Activated CD8-positive, alpha-beta memory T cell treated with anti-CD3 and anti-CD28 coated beads, Interleukin-2, amount 50 U/mL, for 1 hour (primary cell): ENCODE results near the gene SFXN2.
"Not testable (repeated sequence)": the region's sequence is repeated elsewhere in the genome, so short reads cannot be mapped to it uniquely, and the experiment has no call there.

Experiments used
- DNase-seq: peaks from one replicate; pipeline ENCODE4 v3.0.0-alpha.2; 2020; ENCODE audit errors: extremely low read depth

Gene SFXN2

DNA sequence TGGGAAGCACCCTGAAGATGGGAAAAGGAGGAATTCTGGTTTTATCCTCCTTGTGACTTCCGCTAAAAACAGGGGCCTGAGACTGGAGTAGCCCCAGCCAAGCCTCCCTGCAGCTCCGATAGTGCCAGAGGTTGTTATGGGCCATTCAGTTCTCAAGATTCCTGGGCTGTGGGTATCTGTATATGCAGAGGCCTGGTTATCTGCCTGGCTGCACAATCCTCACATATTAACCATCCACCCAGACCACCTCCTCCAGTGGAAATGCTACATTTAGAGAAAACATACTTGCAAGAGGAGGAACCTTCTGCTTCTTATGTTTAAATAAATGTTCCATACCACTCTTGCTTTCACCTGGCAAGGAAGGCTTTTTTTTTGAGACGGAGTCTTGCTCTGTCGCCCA, 34.8 kb upstream of the SFXN2 start:
- no peak for DNase-seq

DNA sequence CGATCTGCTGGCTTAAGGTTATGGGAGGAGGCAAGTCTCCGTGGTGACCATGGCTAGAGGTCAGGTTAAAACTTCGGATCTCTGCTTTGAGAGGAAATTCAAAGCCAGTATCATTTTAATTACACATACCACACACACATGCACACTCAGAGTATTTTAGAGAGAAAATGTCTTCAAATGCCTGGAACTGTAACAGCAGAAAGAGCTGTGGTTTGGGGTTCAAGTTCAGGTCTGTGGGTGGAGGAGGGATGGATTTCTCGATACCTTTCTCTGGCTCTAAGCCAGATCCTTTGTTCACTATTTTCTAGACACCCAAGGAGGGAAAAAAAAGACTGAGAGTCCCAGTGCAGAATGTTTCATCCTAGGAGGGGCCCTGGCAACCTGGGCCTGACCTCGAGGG, 32.7 kb upstream of the SFXN2 start:
- no peak for DNase-seq

DNA sequence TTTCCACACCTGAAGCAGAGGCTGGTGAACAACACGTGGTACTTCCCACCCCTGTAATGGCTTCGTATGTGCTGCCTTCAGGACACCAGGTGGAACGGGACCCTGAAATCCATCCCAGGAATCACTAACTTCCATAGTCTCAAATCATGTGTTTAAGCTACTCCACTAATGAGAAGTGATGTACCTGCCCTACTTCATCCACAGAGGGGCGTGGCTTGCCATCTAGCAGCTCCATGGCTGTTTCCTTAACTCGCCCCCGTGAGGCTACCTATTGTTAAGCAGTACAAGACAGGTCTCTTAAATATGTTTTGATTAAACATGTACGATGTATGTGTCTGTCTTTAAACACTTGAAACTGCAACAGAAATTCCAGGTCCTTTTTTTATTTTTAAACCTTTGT, 32.0 kb upstream of the SFXN2 start:
- no peak for DNase-seq

DNA sequence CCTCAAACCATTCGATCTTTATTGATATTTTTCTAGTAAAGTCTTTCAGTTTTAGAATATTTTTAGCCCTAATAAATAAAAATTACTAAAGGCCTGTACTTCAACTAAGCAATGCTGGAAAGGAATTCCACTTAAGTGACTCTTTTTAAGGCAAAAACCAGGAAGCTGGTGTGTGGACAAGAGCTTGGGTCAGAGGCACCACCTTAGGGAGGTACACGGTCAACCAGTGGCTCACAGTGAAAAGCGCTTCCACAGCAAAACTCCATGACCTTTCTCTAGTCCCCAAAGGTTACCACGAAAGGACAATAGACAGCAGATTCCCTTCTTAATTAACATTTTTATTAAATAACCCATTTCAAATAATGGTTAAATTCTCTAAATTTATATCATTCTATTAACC, 31.5 kb upstream of the SFXN2 start:
- DNase-seq = no peak

DNA sequence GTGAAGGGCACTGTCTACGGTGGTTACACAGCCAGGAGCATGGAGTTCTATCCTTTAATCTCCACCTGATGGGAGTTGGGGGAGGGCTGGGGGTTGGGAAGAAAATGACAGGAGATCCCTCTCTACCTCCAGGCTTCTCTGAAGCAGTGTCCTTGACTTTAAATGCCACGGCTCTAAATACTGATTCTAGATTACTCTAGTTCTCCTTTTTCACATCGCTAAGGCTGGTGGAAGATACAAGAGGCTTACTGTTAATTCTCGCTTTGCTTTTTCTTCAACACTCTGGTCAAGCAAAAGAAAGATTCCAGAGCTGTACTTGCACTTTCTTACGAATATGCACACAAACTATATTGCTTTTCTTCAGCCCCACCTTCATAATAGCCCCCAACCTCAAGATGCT, 30.7 kb upstream of the SFXN2 start:
- no peak for DNase-seq

DNA sequence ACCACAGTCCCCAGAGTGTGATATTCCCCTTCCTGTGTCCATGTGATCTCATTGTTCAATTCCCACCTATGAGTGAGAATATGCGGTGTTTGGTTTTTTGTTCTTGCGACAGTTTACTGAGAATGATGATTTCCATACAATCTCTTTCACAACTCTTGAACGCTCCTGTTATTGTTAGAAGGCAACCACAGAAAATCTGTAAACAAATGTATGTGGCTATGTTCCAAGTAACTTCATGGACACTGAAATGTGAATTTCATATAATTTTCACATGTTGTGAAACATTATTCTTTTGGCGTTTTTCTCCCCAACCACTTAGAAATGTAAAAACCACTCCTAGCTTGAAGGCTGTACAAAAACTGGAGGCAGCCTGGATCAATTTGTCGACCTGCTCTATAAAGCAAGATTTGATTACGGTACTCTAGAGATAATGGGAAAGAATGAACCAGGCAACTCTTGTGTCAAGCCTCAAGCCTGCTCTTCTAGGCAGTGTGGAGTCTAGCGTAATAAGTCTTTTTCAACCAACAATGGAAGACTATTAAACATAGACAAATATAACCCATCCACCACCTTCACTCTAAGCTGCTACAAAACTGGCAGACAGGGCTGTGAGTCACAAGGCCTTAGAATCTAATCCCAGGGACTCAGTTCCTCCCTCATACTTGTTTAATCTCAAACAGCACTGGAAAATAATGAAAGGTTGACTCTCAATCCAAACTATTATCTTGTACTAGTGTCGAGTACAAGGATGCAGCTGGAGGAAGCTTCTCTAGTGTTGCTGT, 23.0 kb upstream of the SFXN2 start:
- DNase-seq = no peak

DNA sequence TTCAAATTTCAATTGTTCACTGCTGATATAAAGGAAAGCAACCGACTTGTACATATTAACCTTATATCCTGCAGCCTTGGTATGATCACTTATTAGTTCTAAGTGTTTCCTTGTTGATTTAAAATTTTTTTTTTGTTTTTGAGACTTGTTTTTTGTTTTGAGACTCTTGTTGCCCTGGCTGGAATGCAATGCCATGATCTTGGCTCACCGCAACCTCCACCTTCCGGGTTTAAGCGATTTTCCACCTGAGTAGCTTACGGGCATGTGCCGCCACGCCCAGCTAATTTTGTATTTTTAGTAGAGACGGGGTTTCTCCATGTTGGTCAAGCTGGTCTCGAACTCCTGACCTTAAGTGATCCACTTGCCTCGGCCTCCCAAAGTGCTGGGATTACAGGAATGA, 19.0 kb upstream of the SFXN2 start:
- not testable (repeated sequence) for DNase-seq

DNA sequence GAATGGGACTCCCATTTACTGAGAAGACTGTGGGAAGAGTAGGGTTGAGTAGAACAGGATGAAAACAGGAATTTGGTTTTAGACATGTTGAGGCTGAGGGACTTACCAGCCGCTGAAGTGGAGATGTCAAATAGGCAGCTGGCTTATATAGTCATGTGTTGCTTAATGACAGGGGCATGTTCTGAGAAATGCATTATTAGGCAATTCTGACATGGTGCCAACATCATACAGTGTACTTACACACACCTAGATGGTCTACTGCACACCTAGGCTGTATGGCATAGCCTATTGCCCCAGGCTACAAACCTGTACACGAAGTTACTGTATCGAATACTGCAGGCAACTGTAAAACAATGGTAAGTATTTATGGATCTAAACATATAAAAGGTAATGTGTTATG, 17.7 kb upstream of the SFXN2 start:
- DNase-seq = no peak

DNA sequence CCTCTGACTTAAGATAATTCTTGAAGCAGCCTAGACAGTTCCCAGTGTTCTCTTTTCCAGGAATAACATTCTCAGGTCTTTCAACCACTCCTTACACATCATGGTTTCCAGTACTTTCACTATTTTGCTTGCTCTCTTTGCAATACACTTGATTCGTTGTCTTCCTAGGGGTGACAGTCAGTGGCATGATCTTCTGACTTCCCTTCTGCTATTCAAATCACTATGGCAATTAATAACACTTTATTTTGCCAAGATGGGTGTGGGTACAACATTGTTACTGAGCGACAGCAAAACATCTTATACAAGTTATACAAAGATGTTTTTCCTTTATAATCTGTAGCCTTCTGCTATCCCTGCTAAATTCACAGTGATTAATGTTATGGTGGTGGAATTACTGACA, 15.5 kb upstream of the SFXN2 start:
- no peak for DNase-seq

DNA sequence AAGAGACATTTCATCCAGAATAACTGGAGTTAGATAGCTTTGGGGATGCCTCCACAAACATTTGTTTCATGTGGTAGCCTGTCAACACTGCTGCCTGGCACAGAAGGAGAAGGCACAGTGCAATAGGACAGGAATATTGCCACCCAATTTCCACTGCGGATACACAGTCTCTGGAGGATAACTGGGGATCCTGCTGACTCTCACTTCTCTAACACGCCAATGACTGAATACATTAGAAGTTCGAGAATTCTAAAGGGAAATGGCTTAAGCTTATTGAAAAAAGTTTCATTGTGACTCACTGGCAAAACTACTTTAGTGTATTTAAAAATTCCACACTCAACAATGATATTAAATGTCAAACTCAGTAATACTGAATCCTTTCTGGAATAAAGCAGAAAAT, 13.2 kb upstream of the SFXN2 start:
- DNase-seq = no peak

DNA sequence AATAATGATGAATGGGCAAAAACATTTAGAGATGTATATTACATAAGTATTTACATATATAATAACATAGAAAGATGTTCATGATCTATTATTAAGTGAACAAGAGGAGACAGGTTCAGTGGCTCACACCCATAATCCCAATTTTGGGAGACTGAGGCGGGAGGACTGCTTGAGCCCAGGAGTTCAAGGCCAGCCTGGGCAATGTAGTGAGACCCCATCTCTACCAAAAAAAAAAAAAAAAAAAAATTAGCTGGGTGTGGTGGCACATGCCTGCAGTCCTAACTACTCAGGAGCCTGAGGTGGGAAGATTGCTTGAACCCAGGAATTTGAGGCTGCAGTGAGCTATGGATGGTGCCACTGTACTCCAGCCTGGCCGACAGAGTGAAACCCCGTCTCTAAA, 12.6 kb upstream of the SFXN2 start:
- no peak for DNase-seq

DNA sequence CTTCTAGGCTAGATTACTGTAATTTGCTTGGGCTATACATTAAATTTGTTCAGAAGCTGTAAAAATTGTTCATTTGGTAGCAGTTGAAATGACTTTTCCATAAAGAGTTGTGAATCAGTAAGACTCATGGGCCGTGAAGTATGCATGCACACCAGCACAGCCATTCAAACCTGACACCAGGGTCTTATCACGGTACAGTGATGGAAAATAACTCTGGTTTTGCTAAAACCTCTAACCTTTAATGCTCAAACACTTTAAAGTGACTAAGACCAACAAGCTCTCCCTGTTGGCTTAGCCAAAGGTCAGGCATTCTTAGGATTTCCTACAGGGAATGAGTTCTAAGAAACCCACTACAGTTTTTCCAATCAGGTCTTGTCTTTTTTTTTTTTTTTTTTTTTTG, 11.7 kb upstream of the SFXN2 start:
- DNase-seq = no peak

DNA sequence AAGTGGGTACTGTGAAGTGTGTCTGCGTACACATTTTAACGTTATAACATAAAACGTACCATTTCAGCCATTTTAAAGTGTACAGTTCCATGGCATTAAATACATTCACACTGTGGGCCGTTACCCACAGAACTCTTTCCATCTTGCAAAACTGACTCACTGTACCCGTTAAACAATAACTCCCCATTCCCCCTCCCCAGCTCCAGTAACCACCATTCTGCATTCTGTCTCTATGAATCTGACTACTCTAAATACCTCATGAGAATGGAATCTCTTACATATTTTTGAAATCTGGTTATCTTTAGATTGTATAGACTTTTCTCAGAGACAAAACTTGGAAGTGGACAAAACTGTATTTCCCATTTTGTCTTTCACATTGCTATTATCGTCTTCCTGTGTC, 9.5 kb upstream of the SFXN2 start:
- DNase-seq = no peak

DNA sequence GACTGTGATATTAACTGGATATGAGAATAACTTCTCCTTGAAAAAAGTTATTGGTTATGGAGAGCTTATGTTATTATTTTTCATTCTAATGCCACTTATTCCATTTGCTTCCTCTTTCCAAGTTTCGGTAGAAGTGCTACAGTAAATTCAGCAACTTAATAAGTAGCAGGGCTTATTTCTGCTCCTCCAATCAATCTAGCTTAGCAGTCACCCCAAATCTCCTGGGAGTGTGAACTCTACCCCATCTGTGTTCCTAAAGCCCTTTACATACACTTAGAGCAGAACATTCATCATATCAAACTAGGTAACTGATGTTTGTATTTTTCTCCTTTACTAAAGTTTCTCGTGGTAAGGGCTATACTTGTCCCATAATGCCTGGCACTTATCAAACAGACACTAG, 8.9 kb upstream of the SFXN2 start:
- DNase-seq = no peak

DNA sequence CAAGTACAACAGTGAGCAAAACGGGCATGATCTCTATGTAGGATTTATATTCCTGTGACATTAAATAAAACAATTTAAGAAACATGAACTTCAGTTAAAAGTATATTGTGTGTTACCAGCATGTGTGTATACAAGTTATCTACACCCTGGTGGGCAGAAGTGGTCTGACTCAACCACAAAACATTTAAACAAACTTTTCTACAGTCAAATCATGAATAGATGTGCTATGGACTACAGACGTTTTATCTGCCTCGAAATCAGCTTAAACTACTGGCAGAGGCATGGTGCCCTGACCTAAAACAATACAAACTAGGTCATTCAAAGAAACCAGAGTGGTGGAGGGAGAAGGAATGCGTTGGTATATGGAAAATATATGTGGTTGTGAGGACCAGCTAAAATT, 3.8 kb upstream of the SFXN2 start:
- DNase-seq = no peak

DNA sequence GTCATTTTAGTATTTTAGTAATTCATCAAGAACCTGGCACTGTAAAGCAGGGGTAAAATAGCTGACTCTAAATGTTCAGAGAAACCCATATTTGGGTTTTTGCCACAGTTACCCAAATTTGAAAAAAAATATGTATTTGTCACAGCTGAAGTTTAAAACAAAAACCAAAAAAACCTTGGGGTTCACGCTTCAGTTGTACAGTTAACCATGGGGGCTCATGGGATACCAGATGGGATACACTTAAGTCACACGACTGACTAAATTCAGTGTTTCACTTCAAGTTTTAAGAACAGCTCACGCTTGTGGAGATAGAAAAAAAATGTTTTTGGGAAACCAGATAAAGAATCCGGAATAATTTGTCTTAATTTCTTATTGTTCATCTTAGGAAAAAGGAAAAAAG, 2.3 kb upstream of the SFXN2 start:
- DNase-seq = no peak

DNA sequence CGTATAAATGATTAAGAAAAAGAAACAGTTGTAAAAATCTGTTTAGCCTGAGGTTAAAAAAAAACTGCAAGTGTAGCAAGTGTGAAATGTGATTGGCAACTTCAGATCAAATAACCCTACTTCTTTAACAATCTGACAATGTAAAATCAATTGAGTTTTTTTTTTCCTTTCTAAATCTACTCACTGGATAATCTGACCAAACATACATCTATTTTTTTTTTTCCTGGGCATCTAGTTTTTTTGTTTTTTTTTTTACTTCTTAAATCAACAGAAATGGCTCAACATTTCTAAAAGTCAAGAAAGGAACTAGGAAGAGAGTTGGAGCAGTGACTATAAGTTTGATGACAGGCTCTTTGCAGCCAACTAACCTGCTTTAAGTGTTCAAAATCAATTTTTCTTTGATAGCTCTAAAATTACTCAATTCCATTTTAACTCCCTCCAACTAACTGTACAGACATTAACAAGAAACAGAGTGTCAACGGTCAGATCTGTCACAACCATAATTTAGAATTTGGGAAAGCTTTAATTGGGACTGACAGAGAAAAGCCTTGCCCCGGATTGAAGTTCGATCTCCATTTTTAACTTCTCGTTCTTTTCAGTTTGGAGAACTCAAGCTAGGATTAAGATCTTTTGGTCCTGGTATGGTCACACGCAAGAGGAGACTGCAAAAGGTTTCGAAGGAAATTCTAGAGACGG, 1.4 kb upstream of the SFXN2 start:
- no peak for DNase-seq

DNA sequence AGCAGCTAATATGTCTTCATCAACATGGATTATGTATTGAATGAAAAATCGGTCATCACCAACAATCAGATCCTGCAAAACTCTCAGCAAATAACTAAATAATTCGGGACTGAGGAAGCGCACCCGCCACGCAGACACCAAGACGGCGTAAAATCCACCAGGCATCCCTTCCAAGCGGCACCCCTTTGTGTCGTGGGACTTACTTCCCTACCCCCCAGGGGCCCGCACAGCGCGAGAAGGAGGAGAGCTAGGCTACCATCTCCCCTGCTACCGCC, 960 bp upstream of the SFXN2 start:
- DNase-seq = peak; percentile 20

DNA sequence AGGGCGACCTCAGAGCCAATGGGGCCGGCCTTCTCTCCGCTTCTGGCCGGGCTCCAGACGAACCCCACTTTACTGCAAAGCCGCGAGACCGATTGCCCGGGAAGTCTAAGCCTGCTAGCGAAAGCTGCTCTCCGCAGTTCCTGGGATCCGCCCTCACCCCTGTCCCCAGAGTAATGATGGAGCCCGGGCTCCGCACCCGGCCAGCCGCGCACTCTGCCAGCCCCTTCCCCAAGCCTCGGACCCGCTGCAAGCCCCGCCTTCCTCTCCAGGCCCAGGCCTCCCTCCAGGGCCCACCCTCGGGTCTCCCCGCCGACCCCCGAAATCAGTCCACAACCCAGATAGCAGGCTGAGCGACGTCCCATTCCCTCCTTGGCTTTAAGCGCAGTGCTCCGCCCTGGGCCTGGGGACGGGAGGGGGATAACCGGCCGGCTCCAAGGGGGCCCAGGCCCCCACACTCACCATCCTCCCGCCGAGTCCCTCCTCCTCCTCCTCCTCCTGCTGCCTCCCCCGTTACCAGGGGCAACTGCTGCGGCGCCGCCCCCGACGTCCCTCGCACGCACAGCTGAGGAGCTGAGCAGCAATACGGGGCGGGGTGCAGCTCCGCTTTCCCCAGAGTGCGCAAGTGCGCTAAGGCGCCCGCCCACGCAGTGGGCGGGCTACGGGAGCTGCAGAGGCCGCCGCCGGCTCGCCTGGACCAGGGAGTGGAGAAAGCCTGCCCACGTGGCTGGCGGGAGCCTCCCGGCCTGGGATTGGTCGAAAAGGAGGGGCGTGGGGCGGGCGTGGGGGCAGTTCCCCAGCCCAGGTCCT, 419 bp upstream of the SFXN2 start, which contains the start of gene ARL3:
Gene ARL3 (minus strand): TSS at position 584 of the 807 bp plus-strand sequence. CDS start 122 bp downstream, at position 462.
- peak; percentile 80 for DNase-seq

DNA sequence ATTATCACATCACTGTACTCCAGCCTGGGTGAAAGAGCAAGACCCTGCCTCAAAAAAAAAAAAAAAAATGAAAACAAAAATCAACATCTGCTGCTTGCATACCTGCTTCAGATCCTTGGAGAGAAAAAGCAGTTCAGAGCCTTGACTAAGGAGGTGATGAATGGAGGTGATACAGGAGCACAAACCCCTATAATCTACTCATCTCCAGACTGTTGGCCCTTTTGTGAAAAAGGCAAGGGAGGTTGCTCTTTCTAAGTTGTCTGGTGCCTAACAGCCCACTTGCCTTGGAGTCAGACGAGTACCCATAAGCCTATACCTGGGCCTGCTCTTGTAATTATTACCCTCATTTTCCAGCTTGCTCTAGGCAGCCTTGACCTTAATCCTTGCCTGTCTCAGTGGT, 1.4 kb downstream of the SFXN2 start:
- DNase-seq = no peak

DNA sequence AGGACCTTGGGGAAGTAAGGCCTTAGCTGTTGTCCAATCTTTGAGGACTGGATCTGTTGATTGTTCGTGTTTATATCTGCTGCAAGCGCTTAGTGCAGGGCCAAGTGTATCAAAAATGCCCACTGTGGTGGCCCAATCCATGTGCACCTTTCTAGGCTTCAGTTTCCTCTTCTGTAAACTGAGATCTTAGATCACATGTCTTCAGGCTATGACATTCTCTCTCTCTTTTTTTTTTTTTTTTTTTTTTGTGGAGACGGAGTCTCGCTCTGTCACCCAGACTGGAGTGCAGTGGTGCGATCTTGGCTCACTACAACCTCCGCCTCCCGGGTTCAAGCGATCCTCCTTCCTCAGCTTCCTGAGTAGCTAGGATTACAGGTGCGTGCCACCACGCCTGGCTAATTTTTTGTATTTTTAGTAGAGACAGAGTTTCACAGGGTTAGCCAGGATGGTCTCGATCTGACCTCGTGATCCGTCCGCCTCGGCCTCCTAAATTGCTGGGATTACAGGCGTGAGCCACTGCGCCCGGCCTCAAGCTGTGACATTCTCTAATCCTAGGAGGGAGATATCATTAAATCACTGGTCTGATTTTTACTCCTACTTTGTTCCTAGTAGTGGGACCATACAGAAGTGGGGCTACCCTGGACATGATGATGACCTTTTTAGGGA, 2.6 kb downstream of the SFXN2 start:
- DNase-seq = not testable (repeated sequence)

DNA sequence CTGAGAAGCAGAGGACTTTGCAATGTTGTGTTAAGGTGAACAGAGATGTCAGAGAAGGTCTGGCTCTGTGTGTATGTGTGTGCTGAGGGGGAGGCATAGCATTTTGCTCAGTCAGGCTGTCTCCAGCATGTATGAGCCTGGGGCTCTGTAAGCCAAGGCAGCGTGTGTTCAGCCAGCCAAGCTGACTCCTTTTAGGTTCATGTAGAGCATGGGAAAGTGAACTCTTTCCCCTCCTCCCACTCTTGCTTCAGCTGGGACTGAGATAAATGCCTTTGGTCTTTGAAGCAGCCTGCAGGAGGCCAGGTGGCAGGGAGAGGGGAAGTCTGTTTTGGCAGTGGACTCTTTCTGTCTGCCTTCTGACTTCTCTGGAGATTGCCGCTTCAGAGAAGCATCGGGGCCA, 3.8 kb downstream of the SFXN2 start:
- no peak for DNase-seq
